HCEC 1CT (cell line): Measurements from ENCODE around the gene SPTA1.
"Not testable (repeated sequence)": the region's sequence is repeated elsewhere in the genome, so short reads cannot be mapped to it uniquely, and the experiment has no call there.

Source experiments
- DNase-seq: peaks from one replicate; pipeline ENCODE4 v3.0.0-alpha.2; 2017

Gene SPTA1

DNA sequence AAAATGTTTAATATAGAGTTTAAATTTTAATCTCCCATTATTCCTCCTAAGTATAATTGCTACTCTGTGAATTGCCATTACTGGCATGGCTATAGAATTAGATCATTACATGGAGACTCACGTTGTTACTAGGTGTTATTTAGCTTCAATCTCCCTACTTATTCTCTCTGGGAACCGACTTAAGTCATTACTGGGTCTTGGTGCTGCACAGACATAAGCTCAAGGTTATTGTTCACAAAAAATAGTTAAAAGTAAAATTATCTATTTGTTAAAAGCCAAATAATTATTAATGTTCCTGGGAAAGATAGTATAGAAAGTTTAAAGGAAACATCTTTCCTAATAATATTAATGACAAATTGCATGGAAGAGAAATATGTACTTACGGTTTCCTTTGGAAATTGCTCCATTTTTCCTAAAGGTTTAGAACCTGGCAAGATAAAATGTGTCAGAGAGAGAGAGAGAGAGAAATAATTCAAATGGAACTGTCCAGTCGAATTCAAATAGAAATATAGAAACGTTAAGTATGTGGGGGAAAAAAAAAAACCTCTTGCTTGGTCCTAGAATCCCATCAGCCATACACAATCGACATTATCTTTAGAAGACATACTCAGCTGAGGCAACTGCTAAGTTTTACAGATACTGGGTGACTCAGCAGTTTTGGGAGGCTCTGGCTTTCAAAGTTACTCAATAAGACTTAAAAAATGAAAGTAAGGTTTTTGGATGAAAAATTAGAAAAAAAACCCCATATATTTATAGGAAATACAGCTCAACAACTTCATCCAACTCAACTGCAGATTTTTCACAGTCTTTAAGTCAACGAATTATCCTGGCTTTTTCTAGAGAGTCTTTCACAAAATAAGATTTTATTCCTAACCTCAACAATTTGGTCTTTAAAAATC lies at the start of gene SPTA1:
Gene SPTA1 (minus strand): TSS at position 605 of the 899 bp plus-strand sequence. CDS start 198 bp downstream, at position 407.
- no peak for DNase-seq

DNA sequence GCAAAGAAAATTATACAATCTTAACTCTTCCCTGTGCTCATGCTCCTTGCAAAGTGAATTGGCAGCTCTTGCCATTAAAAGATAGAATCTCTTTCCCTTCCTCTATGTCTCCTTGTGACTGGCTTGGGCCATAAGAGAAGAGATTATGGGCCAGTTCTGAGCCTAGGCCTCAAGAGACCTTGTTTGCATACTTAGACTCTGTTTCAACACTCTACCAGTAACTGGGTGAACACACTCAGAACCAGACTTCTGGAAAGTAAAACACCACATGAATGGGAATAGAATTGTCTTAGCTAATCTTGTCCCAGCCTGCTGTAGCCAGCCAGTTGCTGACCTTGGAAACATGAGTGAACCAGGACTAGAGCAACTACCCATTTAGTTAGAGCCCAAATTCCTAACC lies 49.3 kb upstream of the SPTA1 start:
- no peak for DNase-seq

DNA sequence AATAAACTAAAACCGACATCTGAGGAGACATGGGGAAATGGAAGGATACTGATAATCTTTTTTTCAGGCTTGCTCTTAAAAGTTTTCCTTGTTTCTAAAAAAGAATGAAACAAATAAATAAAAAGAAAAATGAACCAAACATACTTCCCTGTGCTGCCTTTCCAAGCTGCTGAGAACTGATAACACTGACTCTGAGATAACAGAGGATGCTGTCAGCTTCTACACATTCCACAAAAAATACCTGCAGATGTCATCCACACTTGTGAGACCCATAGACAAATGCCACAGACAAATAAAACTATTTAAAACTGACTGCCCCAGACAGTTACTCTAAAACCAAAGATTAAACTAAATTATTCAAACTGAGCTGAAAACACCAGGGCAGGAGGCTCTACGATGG lies 46.0 kb upstream of the SPTA1 start:
- DNase-seq, result no peak

DNA sequence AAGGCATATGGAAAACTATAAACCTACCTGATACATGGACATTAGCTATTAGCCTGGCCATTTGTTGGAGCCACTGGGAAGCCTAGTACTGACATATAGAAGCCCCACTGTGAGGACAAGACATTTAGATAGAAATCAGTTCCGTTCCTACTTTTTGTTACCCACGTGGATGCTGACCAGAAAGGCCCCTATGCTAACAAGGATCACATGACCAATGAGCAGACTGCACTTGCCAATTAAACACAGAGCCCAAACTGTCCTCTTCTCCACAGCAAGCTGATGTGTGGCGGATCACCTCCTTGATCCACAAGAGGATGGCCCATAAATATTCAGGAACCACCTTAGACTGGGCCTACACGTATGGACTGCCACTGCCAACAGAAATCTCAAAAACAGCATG lies 45.2 kb upstream of the SPTA1 start:
- no peak for DNase-seq

GRCh38 chr1:158730453-158730852 lies 43.9 kb upstream of the SPTA1 start:
- no peak for DNase-seq

DNA sequence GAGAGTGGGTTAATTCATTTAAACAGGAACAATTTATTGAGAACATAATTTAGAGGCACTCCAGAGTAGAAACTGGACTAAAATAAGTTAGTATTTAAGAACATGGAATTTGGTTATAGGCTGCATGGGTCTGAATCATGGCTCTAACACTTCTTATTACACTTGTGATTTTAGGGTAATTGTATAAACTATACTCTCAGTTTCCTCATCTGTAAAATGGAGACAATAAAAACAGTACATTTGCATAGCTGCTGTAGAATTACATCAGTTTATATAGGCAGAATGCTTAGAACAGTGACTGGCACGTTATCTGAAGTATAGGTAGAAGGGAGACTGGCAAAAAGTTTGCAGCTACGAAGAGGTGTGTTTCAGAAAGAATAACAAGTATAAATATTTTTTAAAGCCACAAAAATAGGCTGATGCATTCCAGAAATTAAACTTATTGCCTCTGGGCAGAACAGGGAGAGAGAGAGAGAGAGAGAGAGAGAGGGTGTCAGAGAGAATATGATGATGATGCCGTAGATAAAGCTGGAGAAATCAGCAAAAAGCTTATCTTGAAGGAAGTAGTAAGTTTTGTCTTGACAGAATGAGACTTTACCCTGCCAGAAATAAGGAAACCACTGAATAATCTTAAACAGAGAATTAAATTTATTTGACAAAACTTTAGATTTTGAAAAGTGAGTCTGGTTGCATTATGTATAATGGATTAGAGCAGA lies 42.2 kb upstream of the SPTA1 start:
- no peak for DNase-seq

GRCh38 chr1:158724442-158724841 lies 37.9 kb upstream of the SPTA1 start:
- DNase-seq, result no peak

DNA sequence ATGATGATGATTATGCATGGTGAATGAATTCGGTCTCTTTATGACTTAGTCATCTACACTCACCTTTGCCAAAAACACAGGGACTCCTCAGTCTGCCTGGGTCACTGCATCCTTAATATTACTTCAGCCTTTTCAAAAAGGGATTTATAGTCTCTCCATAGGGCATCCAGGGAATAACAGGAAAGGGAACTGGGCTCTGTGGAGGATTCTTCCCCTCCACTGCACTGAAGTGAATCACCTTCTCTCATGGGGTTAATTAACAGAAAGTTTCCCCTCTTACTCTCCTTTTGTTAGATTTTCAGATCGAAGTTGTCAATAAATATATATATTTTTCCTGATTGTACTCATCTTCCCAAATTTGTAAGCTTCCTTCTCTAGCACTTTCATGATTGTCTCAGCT lies 34.1 kb upstream of the SPTA1 start, which contains the start of gene OR6K3:
Gene OR6K3 (minus strand): TSS at position 101 of the 400 bp plus-strand sequence. CDS start 2,605 bp downstream, outside the sequence.
- no peak for DNase-seq

DNA sequence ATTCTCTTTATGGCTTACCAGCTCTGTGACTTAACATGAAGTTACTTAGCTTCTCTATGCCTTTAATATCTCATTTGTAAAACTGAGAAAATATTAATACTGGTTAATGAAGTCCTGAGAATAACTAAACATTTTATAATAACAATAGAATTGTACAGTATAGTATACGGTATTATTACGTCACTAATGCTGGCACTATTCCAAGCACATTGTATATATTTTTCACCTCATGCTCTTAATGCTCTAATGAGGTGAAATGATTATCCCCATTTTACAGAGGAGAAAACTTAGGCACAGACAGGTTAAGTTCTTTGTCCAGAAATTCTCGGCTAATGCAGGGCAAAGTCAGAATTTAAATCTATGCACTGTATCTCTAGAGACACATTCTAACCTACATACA lies 33.1 kb upstream of the SPTA1 start:
- no peak for DNase-seq

GRCh38 chr1:158717344-158717743 lies 30.8 kb upstream of the SPTA1 start:
- no peak for DNase-seq

DNA sequence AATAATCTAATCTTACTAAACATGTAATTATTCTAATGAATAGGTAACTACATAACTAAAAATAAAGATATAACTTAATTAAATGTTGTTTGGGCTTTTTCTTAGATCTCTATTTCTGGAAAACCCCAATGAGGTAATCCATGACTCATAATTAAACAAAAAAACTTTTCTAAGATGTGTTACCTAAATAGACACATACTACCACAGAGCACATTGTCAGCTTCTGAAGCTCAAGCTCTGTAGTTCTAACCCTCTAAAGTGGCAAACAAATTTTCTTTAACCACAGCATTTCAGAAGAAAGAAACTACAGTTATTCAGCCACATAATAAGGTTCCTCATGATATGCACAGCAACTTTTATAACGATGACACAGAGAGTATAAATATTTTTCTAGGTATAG lies 29.8 kb upstream of the SPTA1 start:
- DNase-seq, result no peak

DNA sequence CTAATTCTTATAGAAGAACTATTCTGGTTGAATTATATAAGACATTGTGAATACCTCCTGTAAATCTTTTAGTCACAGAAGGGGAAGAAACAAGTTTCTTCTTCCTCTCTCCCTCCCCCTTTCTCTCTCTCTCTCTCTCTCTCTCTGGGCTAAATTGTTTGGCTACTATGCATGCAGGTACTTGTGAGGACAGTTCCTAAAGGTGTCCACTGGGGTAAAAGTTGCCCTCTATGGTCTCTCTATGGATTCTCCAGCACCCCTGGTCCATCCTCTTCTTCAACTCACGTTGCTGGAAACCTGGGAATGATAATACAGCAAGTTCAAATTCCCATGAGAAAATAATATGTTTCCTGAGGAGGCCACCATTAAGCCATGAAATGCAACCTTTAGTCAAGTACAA lies 28.2 kb upstream of the SPTA1 start:
- no peak for DNase-seq

- no peak for DNase-seq
These were observed 24.6 kb upstream of the SPTA1 start for GRCh38 chr1:158711098-158711497.

DNA sequence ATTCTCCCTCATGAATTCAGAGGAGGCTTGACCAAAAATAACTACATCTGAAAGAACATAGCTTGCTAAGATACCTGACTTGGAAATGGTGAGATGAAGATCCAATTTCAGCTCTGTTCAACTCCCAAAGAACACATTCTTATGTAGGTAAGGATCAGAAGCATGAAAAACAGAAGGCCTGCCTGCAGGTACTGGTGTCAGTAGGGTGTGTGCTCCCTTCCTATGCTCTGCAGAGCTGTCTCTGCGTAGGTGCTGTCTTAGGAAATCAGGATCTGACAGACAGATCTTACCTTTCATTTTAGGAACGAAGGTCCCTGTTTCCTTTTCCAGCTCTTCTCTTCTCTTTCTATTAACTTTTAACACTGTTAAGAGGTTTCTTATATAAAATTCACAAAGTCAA lies 19.6 kb upstream of the SPTA1 start:
- no peak for DNase-seq

- DNase-seq, result no peak
These were observed 14.0 kb upstream of the SPTA1 start, which contains the start of gene OR6K2 for GRCh38 chr1:158700552-158700951. TSS of gene OR6K2 (minus strand) at chr1:158700652. CDS start at chr1:158700652, 0 bp downstream.

DNA sequence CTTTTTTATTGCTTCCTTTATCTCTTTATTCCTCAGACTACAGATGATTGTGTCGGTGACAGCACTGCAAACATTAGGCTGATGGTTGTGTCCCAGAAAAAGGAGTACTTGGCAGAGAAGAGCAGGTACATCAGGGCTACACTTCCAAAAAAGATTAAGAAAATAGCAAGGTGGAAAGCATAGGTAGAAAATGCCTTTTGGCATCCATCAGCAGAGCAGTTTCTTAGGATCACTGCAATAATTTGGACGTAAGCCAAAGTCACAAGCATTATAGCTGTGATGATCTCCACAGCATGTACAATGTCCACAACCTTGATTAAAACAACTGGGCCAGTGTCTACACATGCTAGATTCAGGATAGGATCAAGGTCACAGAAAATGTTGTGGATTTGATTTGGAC lies 8.1 kb upstream of the SPTA1 start:
- no peak for DNase-seq

DNA sequence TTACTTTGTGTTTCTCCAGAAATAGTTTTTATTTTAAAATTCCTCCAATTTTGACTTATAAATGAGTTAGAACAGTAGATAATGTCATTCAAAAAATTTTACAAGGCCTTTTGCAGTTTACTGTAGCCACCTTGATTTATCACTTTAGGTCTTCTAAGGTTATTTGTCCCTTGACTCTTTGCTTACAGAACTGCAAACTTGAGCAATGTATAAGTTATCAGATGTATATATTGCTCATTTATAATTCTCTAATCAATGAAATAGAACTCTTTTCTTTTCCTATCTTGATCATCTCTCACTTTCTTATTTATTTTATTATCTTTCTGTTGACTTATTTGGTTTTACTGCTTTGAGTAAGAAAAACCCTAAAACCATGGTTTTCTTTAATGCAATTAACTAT lies 5.8 kb upstream of the SPTA1 start:
- DNase-seq, result no peak

- no peak for DNase-seq
These were observed 5.4 kb upstream of the SPTA1 start for GRCh38 chr1:158691907-158692306.

- DNase-seq, result not testable (repeated sequence)
These were observed 4.6 kb upstream of the SPTA1 start for GRCh38 chr1:158691149-158691548.

DNA sequence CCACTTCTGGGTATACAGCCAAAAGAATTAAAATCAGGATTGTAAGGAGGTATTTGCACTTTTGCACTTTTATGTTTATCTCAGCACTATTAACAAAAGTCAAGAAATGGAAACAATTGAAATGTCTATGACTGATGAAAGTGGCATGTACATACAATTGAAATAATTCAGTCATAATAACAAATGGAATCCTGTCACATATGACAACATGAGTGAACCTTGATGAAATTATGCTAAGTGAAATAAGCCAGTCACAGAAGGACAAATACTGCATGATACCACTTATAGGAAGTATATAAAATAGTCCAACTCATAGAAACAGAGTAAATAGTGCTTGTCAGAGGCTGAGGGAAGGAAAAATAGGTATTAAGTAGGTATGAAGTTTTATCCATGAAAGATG lies 3.4 kb upstream of the SPTA1 start:
- DNase-seq, result no peak

- no peak for DNase-seq
These were observed 2.6 kb upstream of the SPTA1 start for GRCh38 chr1:158689110-158689509.

GRCh38 chr1:158688343-158688742 lies 1.8 kb upstream of the SPTA1 start:
- DNase-seq, result not testable (repeated sequence)

DNA sequence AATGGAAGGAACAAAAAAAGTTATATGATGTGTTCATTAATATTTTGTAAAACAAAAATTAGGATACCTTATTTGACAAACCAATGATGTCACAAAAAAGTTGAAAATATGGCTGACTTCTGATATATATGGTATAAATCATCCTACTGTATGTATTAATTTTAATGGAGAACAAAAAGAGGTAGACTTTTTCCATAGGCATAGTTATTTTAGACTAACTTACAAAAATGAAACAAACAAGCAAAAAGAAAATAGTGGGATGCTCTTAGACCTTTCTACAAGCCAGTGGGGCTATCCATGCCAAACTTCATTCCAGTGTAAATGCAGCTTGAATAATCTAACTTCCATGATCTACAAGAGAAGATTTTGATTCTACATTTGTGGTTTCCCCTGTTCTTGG lies 522 bp upstream of the SPTA1 start:
- DNase-seq, result no peak

GRCh38 chr1:158685085-158685484 lies 1.4 kb downstream of the SPTA1 start:
- DNase-seq, result no peak
